Measurements from ENCODE around the gene USP9X. TPM values are rescaled to one million over a fixed set of nuclear protein-coding genes. Genes with fewer than 3 reads are reported as not detected.
A peak's percentile ranks its signal among the peaks of the same experiment; 100 is the strongest.
"Not testable (repeated sequence)": the region's sequence is repeated elsewhere in the genome, so short reads cannot be mapped to it uniquely, and the experiment has no call there.

The USP9X gene
- total and polyA plus RNA-seq, 7 donors = 19.4 to 138 (median 87.4) TPM

DNA sequence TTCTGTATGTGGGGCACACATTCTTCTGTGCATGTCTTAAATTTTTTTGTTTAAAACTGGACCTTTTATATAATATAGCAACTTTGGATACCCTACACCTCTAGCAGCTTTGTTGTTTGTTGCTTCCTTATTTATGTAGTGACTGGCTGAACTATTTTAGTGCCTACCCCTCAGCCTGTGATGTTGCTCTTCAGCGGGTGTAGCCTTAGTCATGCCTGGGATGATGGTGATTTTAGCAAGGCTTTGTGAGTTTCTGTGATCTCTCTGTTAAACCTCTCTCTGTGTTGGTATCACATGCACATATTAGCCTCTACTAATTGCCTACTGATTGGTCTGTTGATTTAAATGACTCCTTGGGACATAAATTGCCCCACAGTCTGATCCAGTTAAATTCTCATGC lies 22.8 kb downstream of the USP9X start:
- Histone ChIP-seq H3K27me3 (ENCODE audit: insufficient read depth in 3 of 3, low read length in 2 of 3) (no peaks in the 10 kb centered on the region), H3K27ac (peak overlapping the region; percentile 79), H3K4me3 (no peak overlapping the region), H3K9me3 (no peaks in the 10 kb centered on the region), H3K36me3 (ENCODE audit: insufficient read depth in 1 of 2, low read depth in 1 of 2) (no peaks in the 10 kb centered on the region), H3K4me1 (peaks cover 39% of the 10 kb centered on the region)
- WGBS, 3 donors = 23 to 59% (median 25%) methylated on average over 1 of the region's 1 CpG
- intact Hi-C loops (cut with DNase I) = no loop called here
- ATAC-seq (peak; percentile 77 to 83 (median 81)), DNase-seq (no peak)
- TF ChIP-seq, protein P1, sequence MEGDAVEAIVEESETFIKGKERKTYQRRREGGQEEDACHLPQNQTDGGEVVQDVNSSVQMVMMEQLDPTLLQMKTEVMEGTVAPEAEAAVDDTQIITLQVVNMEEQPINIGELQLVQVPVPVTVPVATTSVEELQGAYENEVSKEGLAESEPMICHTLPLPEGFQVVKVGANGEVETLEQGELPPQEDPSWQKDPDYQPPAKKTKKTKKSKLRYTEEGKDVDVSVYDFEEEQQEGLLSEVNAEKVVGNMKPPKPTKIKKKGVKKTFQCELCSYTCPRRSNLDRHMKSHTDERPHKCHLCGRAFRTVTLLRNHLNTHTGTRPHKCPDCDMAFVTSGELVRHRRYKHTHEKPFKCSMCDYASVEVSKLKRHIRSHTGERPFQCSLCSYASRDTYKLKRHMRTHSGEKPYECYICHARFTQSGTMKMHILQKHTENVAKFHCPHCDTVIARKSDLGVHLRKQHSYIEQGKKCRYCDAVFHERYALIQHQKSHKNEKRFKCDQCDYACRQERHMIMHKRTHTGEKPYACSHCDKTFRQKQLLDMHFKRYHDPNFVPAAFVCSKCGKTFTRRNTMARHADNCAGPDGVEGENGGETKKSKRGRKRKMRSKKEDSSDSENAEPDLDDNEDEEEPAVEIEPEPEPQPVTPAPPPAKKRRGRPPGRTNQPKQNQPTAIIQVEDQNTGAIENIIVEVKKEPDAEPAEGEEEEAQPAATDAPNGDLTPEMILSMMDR (IDR thresholded peaks at IDR 0.05) = no peak

DNA sequence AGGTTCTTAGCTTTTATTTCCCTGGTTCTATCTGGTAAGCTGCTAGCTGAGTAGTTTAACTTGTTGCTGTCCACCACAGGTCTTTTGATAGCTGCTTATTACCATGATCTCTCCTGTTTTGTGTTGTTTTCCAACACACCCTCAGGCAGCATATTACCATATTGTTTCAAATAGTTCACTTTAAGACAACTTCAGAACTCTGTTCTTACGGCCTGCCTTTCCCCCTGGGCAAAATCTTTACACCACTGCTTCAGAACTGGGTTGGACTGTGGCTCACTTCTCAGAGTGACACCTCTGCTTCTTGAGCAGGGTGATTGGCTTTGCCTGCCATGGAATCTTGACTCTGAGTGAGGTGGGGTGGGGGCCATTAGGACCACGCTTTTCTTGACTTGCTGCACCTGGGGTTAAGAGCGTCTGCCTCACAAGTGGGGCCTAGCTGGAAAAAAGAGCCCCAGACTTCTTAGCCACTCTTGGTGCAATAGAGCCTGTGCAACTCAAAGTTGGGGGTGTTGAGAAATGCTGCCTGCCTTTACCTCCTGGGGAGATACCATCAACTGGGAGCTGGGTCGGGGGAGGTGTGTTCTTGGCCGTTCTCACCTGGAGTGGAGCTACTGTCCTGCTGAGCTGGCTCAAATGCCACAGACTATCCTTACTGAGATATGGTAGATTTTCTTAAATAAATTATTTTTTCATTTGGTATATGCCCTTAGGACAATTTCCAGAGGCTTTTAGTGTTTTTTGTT lies 23.4 kb downstream of the USP9X start:
- Histone ChIP-seq H3K27me3 (ENCODE audit: insufficient read depth in 3 of 3, low read length in 2 of 3) (no peaks in the 10 kb centered on the region), H3K36me3 (ENCODE audit: insufficient read depth in 1 of 2, low read depth in 1 of 2) (no peaks in the 10 kb centered on the region), H3K4me1 (peaks cover 39% of the 10 kb centered on the region), H3K4me3 (no peak overlapping the region), H3K9me3 (no peaks in the 10 kb centered on the region), H3K27ac (peak overlapping the region; percentile 79)
- DNase-seq = no peak
- 38 to 69% (median 58%) methylated on average over 5 of the region's 5 CpGs for WGBS, 3 donors
- peak in 3 of 4 donors; percentile 20 to 34 (median 27) for ATAC-seq
- intact Hi-C loops (cut with DNase I) = no loop called here
- TF ChIP-seq, protein P1 (IDR thresholded peaks at IDR 0.05) = no peak

DNA sequence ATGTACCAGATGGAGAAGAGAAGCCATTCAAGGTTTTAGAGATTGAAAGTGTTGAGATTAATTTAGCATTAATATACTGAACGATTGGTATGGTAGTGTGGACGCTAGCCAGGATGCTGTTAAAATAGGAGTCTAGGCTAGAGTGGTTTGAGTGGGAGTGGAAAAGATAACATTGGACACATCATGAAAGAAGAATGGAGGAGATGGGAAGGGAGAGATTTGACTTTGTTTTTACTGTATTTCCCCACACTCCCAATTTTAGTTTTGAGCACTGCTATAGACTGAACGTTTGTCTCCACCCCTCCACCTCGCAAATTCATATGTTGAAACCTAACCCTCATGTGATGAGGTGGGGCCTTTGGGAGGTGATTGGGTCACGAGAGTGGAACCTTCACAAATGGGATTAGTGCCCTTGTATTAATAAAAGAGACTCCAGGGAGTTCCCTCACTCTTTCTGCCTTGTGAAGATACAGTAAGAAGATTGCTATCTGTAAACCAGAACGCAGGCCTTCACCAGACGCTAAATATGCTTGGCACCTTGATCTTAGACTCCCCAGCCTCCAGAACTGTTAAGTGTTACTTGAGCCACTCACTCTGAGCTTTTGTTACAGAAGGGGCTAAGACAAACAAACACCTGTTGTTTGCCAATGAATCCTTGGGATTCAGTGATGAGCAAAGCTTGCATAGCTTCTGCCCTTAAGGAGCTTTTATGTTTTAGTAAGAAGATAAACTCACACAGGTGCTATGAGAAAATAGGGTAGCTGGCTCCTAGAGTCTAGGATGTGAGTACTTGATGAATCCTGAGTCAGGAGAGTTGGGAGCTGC lies 25.8 kb downstream of the USP9X start:
- TF ChIP-seq, protein P1 (IDR thresholded peaks at IDR 0.05) = no peak
- peak in 1 of 4 donors; percentile 17 for ATAC-seq
- Histone ChIP-seq H3K9me3 (no peaks in the 10 kb centered on the region), H3K4me1 (peaks cover 43% of the 10 kb centered on the region), H3K4me3 (no peak overlapping the region), H3K27ac (peak overlapping the region; percentile 43), H3K36me3 (ENCODE audit: insufficient read depth in 1 of 2, low read depth in 1 of 2) (no peaks in the 10 kb centered on the region), H3K27me3 (ENCODE audit: insufficient read depth in 3 of 3, low read length in 2 of 3) (no peaks in the 10 kb centered on the region)
- intact Hi-C loops (cut with DNase I) = loop anchor here in 1 of 2 donors (5.0 to 10.0 kb wide), 2 partner anchors 236 to 459 kb away; no protein-coding TSS in a partner anchor
- 15 to 64% (median 40%) methylated on average over 7 of the region's 7 CpGs for WGBS, 3 donors
- DNase-seq = no peak

DNA sequence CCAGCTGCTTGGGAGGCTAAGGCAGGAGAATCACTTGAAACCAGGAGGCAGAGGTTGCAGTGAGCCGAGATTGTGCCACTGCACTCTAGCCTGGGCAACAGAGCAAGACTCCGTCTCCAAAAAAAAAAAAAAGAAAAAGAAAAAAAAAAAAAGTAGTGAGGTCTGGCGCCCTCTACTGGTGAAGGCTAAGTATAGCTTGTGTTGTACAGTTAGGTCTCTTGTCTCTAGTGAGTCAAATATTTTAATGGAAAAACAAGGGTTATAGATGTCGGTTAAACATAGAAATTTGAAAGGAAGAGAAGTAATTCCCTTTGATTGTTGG lies 29.8 kb downstream of the USP9X start:
- not testable (repeated sequence) for H3K36me3 ChIP-seq (ENCODE audit: insufficient read depth in 1 of 2, low read depth in 1 of 2); H3K4me3 ChIP-seq; DNase-seq; H3K9me3 ChIP-seq; H3K27me3 ChIP-seq (ENCODE audit: insufficient read depth in 3 of 3, low read length in 2 of 3)
- Histone ChIP-seq H3K4me1 (peaks cover 33% of the 10 kb centered on the region), H3K27ac (peak overlapping the region; percentile 3)
- intact Hi-C loops (cut with DNase I) = loop anchor here (2.0 to 10.0 kb wide), 4 partner anchors 28 to 463 kb away; no protein-coding TSS in a partner anchor
- 1 to 7% (median 2%) methylated on average over 3 to 4 of the region's 4 CpGs for WGBS, 3 donors
- TF ChIP-seq, protein P1 (IDR thresholded peaks at IDR 0.05) = peak; percentile 92
- peak; percentile 63 to 76 (median 74) for ATAC-seq
